Measurements from ENCODE around the gene ZNF524. TPM values are rescaled to one million over a fixed set of nuclear protein-coding genes. Genes with fewer than 3 reads are reported as not detected.

ZNF524 gene
- total RNA-seq, 1 donor = 4.7 TPM

GRCh38 chr19:55641426-55642152 lies 41.5 kb downstream of the ZNF524 start:
- peak; percentile 22 for DNase-seq (ENCODE audit: low read depth)
- H3K4me3 ChIP-seq (ENCODE audit: low read depth, low read length) = peak overlapping the region; percentile 72
- TF ChIP-seq CTCF (IDR thresholded peaks at IDR 0.05; ENCODE audit: insufficient read depth, low read depth, low read length) = no peak

- no peak for TF ChIP-seq CTCF (IDR thresholded peaks at IDR 0.05; ENCODE audit: insufficient read depth, low read depth, low read length)
- peak; percentile 31 for DNase-seq (ENCODE audit: low read depth)
These were observed 42.3 kb downstream of the ZNF524 start for GRCh38 chr19:55642153-55643002.

GRCh38 chr19:55643003-55643886 lies 43.2 kb downstream of the ZNF524 start, which contains the start of gene ZNF581:
Gene ZNF581 (plus strand): TSS chr19:55643649. CDS start chr19:55644572, 923 bp downstream.
- peak within 1 kb of the TSS; percentile 72 for H3K4me3 ChIP-seq (ENCODE audit: low read depth, low read length)
- no peak for TF ChIP-seq CTCF (IDR thresholded peaks at IDR 0.05; ENCODE audit: insufficient read depth, low read depth, low read length)
- peak; percentile 79 for DNase-seq (ENCODE audit: low read depth)

More at GRCh38 chr19:55642153-55643002, 42.3 kb downstream of the ZNF524 start:
- peak overlapping the region; percentile 72 for H3K4me3 ChIP-seq (ENCODE audit: low read depth, low read length)

GRCh38 chr19:55643887-55644176 lies 43.7 kb downstream of the ZNF524 start:
- no peak for TF ChIP-seq CTCF (IDR thresholded peaks at IDR 0.05; ENCODE audit: insufficient read depth, low read depth, low read length)
- DNase-seq (ENCODE audit: low read depth) = no peak
- peak overlapping the region; percentile 72 for H3K4me3 ChIP-seq (ENCODE audit: low read depth, low read length)

- peak overlapping the region; percentile 72 for H3K4me3 ChIP-seq (ENCODE audit: low read depth, low read length)
- no peak for TF ChIP-seq CTCF (IDR thresholded peaks at IDR 0.05; ENCODE audit: insufficient read depth, low read depth, low read length)
- DNase-seq (ENCODE audit: low read depth) = no peak
These were observed 44.2 kb downstream of the ZNF524 start for GRCh38 chr19:55644191-55644833.

Data from fibroblast of villous mesenchyme (primary cell).